ENCODE results near the gene ABHD16B. TPM values are rescaled to one million over a fixed set of nuclear protein-coding genes. Genes with fewer than 3 reads are reported as not detected.

Gene ABHD16B
- total and polyA plus RNA-seq, 10 of the 15 experiments (the other 5 are each of a cell fraction or from before 2014, with no cell fraction given): 0.13 TPM; not detected in 9

- TF ChIP-seq CHD4 (IDR thresholded peaks at IDR 0.05) (no peak), ESRRA (IDR thresholded peaks at IDR 0.05; ENCODE audit: low read length) (no peak)
These were observed 15.3 kb downstream of the ABHD16B start (continued) for GRCh38 chr20:63876489-63877036.

GRCh38 chr20:63877755-63878470 lies 16.6 kb downstream of the ABHD16B start:
- in situ Hi-C loops (cut with MboI) (no loop called here), intact Hi-C loops (cut with micrococcal nuclease; ENCODE audit: unreplicated experiment) (no loop called here)
- Histone ChIP-seq H3K4me3 (no peak overlapping the region), H3K9me3 (replicated peaks; ENCODE audit: control insufficient read depth, insufficient read depth, low read length) (no peaks in the 10 kb centered on the region), H4K20me1 (ENCODE audit: control insufficient read depth, insufficient read depth) (no peaks in the 10 kb centered on the region), H3K4me2 (ENCODE audit: control insufficient read depth, insufficient read depth) (no peak overlapping the region), H3K27ac (ENCODE audit: control insufficient read depth, insufficient read depth) (no peak overlapping the region), H3K9ac (ENCODE audit: control insufficient read depth, insufficient read depth, low read length) (no peak overlapping the region), H2AFZ (ENCODE audit: control insufficient read depth, low read depth, low read length) (no peak overlapping the region), H3K27me3 (replicated peaks in 1 of 2; ENCODE audit: control insufficient read depth in 2 of 2, insufficient read depth in 2 of 2, low read length in 1 of 2) (no peaks in the 10 kb centered on the region), H3K79me2 (ENCODE audit: control insufficient read depth, insufficient read depth, low read length) (no peaks in the 10 kb centered on the region; the same call in 1 of the 2 replicates), H3K4me1 (ENCODE audit: control insufficient read depth, insufficient read depth, low read length) (no peaks in the 10 kb centered on the region), H3K36me3 (ENCODE audit: control insufficient read depth in 2 of 2, insufficient read depth in 2 of 2, low read length in 1 of 2) (peaks cover 10 to 17% of the 10 kb centered on the region in 2 experiments)
- ChIA-PET SMC1A (ENCODE audit: uncharacterized antibody, unreplicated experiment) (no interaction called here), CTCF (no interaction called here), RAD21 (ENCODE audit: unreplicated experiment) (no interaction called here), POLR2A (no interaction called here)
- no peak for TF ChIP-seq BACH1 (IDR thresholded peaks at IDR 0.05; ENCODE audit: borderline replicate concordance)
- no peak for TF ChIP-seq RUNX3 (IDR thresholded peaks at IDR 0.05; ENCODE audit: low read length)
- TF ChIP-seq MLLT1 (IDR thresholded peaks at IDR 0.05): no peak
- no peak for TF ChIP-seq NR2C1 (IDR thresholded peaks at IDR 0.05)
- TF ChIP-seq GATAD2B (conservative IDR thresholded peaks at IDR 0.05; ENCODE audit: low read depth): no peak
- no peak for TF ChIP-seq SMAD1 (IDR thresholded peaks at IDR 0.05; ENCODE audit: low read depth, partially characterized antibody)
- no peak for TF ChIP-seq MXI1 (IDR thresholded peaks at IDR 0.05; ENCODE audit: low read depth, low read length)
- no peak for TF ChIP-seq LARP7 (IDR thresholded peaks at IDR 0.05)
- no peak for TF ChIP-seq STAT1 (conservative IDR thresholded peaks at IDR 0.05)
- TF ChIP-seq JUND (IDR thresholded peaks at IDR 0.05; ENCODE audit: low read depth, low read length): no peak
- BruUV-seq (replicated peaks): no TSS peak
- WGBS (ENCODE audit: insufficient coverage, insufficient replicate concordance, low lambda C conversion rate, missing lambda C conversion rate): 97% methylated on average over 32 of the region's 32 CpGs
- no peak for DNase-seq (ENCODE audit: low read depth, low spot score)
- no peak for FAIRE-seq
- ATAC-seq: no peak
